ENCODE measurements around the gene POLR1A.
A peak's percentile ranks its signal among the peaks of the same experiment; 100 is the strongest.

The POLR1A gene

DNA sequence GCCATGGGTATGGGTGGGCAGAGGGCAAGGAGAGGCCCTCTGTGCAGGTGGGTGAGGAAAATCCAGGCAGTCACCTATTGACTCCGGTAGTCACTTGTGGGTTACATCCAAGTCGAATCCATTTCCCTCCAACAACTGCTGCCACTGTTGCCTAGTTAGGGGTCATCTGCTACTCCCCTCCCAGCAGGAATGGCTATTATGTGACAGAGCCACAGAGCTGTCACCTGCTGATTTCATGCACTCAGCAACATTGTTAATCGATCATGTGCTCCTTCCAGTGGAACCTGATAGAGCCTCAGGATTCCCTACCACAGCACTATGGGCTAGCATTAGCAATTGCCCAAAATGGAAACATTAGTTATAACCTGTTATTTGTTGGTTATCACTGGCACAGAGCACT is 31.4 kb downstream of the POLR1A start:
- ChIA-PET POLR2A (no interaction called here), CTCF (interaction anchor here (9.4 kb wide), 1 partner anchor 247 kb away, joined by 216 read pairs; no protein-coding TSS in a partner anchor)
- no peak overlapping the region for H3K4me3 ChIP-seq (ENCODE audit: low read depth, low read length)
- no peaks in the 10 kb centered on the region for H3K4me1 ChIP-seq (ENCODE audit: control insufficient read depth, insufficient read depth, low read length)
- no peaks in the 10 kb centered on the region for H3K9me3 ChIP-seq (ENCODE audit: control insufficient read depth, insufficient read depth, low read depth, low read length)
- no peak overlapping the region for H3K27ac ChIP-seq (ENCODE audit: extremely low read depth, low read depth, low read length)
- H3K36me3 ChIP-seq (ENCODE audit: control insufficient read depth in 2 of 2, insufficient read depth in 1 of 2, low read length in 2 of 2): peaks cover 20 to 96% of the 10 kb centered on the region in 2 experiments
- TF ChIP-seq ZIC2 (tag by site-specific recombination; IDR thresholded peaks at IDR 0.05): peak; percentile 54
- TF ChIP-seq, protein P1, sequence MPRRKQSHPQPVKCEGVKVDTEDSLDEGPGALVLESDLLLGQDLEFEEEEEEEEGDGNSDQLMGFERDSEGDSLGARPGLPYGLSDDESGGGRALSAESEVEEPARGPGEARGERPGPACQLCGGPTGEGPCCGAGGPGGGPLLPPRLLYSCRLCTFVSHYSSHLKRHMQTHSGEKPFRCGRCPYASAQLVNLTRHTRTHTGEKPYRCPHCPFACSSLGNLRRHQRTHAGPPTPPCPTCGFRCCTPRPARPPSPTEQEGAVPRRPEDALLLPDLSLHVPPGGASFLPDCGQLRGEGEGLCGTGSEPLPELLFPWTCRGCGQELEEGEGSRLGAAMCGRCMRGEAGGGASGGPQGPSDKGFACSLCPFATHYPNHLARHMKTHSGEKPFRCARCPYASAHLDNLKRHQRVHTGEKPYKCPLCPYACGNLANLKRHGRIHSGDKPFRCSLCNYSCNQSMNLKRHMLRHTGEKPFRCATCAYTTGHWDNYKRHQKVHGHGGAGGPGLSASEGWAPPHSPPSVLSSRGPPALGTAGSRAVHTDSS (tag by site-specific recombination; IDR thresholded peaks at IDR 0.05): no peak

DNA sequence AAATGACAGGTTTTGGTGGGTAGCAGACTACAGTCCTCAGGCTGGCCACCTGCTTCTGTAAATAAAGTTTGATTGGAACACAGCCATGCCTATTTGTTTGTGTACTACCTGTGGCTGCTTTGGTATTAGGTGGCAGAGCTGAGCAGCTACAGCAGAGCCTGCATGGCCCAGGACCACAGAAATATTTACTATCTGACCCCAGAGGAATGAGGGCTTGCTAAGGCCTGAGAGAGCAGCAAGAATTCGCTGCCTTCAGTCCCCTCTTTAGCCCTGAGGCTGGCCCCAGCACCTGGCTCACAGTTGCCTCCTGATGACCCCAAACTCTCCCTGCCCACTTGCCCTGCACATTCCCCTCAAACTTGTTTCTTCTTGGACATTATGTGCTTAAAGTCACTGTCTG is 32.5 kb downstream of the POLR1A start:
- no peaks in the 10 kb centered on the region for H3K4me1 ChIP-seq (ENCODE audit: control insufficient read depth, insufficient read depth, low read length)
- no peaks in the 10 kb centered on the region for H3K9me3 ChIP-seq (ENCODE audit: control insufficient read depth, insufficient read depth, low read depth, low read length)
- H3K27ac ChIP-seq (ENCODE audit: extremely low read depth, low read depth, low read length): no peak overlapping the region
- peaks cover 13 to 96% of the 10 kb centered on the region in 2 experiments for H3K36me3 ChIP-seq (ENCODE audit: control insufficient read depth in 2 of 2, insufficient read depth in 1 of 2, low read length in 2 of 2)
- TF ChIP-seq ZNF654 (tag by site-specific recombination; IDR thresholded peaks at IDR 0.05; ENCODE audit: low read depth) (no peak), ZNF37A (tag by site-specific recombination; IDR thresholded peaks at IDR 0.05) (no peak), REPIN1 (tag by site-specific recombination; IDR thresholded peaks at IDR 0.05; ENCODE audit: low read depth) (no peak), ZIC2 (tag by site-specific recombination; IDR thresholded peaks at IDR 0.05) (no peak), WT1 (tag by site-specific recombination; IDR thresholded peaks at IDR 0.05) (no peak), GLIS1 (tag by site-specific recombination; IDR thresholded peaks at IDR 0.05) (no peak), SALL2 (tag by site-specific recombination; IDR thresholded peaks at IDR 0.05; ENCODE audit: borderline replicate concordance) (no peak), TRIM28 (IDR thresholded peaks at IDR 0.05; ENCODE audit: borderline replicate concordance, low read length) (no peak), ZNF274 (IDR thresholded peaks at IDR 0.05; ENCODE audit: low read length) (no peak), ZNF274 (tag by site-specific recombination; IDR thresholded peaks at IDR 0.05; ENCODE audit: borderline replicate concordance) (no peak)
- TF ChIP-seq, protein P2, sequence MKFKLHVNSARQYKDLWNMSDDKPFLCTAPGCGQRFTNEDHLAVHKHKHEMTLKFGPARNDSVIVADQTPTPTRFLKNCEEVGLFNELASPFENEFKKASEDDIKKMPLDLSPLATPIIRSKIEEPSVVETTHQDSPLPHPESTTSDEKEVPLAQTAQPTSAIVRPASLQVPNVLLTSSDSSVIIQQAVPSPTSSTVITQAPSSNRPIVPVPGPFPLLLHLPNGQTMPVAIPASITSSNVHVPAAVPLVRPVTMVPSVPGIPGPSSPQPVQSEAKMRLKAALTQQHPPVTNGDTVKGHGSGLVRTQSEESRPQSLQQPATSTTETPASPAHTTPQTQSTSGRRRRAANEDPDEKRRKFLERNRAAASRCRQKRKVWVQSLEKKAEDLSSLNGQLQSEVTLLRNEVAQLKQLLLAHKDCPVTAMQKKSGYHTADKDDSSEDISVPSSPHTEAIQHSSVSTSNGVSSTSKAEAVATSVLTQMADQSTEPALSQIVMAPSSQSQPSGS (tag by site-specific recombination; IDR thresholded peaks at IDR 0.05; ENCODE audit: low read depth): no peak
- TF ChIP-seq, protein P3, sequence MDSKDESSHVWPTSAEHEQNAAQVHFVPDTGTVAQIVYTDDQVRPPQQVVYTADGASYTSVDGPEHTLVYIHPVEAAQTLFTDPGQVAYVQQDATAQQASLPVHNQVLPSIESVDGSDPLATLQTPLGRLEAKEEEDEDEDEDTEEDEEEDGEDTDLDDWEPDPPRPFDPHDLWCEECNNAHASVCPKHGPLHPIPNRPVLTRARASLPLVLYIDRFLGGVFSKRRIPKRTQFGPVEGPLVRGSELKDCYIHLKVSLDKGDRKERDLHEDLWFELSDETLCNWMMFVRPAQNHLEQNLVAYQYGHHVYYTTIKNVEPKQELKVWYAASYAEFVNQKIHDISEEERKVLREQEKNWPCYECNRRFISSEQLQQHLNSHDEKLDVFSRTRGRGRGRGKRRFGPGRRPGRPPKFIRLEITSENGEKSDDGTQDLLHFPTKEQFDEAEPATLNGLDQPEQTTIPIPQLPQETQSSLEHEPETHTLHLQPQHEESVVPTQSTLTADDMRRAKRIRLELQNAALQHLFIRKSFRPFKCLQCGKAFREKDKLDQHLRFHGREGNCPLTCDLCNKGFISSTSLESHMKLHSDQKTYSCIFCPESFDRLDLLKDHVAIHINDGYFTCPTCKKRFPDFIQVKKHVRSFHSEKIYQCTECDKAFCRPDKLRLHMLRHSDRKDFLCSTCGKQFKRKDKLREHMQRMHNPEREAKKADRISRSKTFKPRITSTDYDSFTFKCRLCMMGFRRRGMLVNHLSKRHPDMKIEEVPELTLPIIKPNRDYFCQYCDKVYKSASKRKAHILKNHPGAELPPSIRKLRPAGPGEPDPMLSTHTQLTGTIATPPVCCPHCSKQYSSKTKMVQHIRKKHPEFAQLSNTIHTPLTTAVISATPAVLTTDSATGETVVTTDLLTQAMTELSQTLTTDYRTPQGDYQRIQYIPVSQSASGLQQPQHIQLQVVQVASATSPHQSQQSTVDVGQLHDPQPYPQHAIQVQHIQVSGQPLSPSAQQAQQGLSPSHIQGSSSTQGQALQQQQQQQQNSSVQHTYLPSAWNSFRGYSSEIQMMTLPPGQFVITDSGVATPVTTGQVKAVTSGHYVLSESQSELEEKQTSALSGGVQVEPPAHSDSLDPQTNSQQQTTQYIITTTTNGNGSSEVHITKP (tag by site-specific recombination; IDR thresholded peaks at IDR 0.05): no peak
- TF ChIP-seq, protein P1 (tag by site-specific recombination; IDR thresholded peaks at IDR 0.05): no peak
- POLR2A ChIA-PET: no interaction called here
- CTCF ChIA-PET: no interaction called here
- H3K4me3 ChIP-seq (ENCODE audit: low read depth, low read length): no peak overlapping the region
